ENCODE measurements around the gene KCTD20.

DNA sequence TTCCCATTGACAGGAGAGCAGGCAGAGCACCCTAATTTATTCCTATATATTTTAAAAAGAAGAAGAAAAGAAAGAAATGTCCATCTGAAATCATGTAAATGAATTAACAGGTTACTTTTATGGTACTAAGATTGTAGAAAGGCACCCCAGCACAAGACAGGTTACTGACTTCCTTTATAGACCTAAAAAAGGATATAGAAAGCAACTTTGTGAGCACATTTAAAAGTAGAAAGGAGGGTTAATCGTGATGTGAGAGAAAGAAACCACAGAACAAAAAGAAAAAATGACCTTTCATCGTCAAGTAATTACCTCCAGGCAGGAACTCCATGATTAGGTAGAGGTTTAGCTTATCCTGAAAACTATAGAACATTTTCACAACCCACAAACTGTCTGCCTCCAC lies 74.6 kb downstream of the KCTD20 start:
- TF ChIP-seq, protein P1, sequence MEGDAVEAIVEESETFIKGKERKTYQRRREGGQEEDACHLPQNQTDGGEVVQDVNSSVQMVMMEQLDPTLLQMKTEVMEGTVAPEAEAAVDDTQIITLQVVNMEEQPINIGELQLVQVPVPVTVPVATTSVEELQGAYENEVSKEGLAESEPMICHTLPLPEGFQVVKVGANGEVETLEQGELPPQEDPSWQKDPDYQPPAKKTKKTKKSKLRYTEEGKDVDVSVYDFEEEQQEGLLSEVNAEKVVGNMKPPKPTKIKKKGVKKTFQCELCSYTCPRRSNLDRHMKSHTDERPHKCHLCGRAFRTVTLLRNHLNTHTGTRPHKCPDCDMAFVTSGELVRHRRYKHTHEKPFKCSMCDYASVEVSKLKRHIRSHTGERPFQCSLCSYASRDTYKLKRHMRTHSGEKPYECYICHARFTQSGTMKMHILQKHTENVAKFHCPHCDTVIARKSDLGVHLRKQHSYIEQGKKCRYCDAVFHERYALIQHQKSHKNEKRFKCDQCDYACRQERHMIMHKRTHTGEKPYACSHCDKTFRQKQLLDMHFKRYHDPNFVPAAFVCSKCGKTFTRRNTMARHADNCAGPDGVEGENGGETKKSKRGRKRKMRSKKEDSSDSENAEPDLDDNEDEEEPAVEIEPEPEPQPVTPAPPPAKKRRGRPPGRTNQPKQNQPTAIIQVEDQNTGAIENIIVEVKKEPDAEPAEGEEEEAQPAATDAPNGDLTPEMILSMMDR (conservative IDR thresholded peaks at IDR 0.05), result no peak
- TF ChIP-seq ZFX (IDR thresholded peaks at IDR 0.05), result no peak
